Measurements from ENCODE around the gene CFAP126. TPM values are rescaled to one million over a fixed set of nuclear protein-coding genes. Genes with fewer than 3 reads are reported as not detected.
"Not testable (repeated sequence)": the region's sequence is repeated elsewhere in the genome, so short reads cannot be mapped to it uniquely, and the experiment has no call there.

CFAP126 gene
- total RNA-seq, 4 donors from 2014 or later = not detected

GRCh38 chr1:161404051-161404597 lies 36.4 kb upstream of the CFAP126 start:
- Histone ChIP-seq H3K27ac (no peak overlapping the region), H3K27me3 (no peaks in the 10 kb centered on the region), H3K4me1 (peaks cover 0 to 16% (median 4%) of the 10 kb centered on the region in 3 donors), H3K36me3 (no peaks in the 10 kb centered on the region), H3K4me3 (no peak overlapping the region), H3K9me3 (no peaks in the 10 kb centered on the region)
- ATAC-seq = no peak
- TF ChIP-seq, protein P1, sequence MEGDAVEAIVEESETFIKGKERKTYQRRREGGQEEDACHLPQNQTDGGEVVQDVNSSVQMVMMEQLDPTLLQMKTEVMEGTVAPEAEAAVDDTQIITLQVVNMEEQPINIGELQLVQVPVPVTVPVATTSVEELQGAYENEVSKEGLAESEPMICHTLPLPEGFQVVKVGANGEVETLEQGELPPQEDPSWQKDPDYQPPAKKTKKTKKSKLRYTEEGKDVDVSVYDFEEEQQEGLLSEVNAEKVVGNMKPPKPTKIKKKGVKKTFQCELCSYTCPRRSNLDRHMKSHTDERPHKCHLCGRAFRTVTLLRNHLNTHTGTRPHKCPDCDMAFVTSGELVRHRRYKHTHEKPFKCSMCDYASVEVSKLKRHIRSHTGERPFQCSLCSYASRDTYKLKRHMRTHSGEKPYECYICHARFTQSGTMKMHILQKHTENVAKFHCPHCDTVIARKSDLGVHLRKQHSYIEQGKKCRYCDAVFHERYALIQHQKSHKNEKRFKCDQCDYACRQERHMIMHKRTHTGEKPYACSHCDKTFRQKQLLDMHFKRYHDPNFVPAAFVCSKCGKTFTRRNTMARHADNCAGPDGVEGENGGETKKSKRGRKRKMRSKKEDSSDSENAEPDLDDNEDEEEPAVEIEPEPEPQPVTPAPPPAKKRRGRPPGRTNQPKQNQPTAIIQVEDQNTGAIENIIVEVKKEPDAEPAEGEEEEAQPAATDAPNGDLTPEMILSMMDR (IDR thresholded peaks at IDR 0.05) = no peak
- TF ChIP-seq EP300 (IDR thresholded peaks at IDR 0.05) = no peak
- WGBS, 2 donors (ENCODE audit: low coverage in 1 of 2) = 72 to 75% methylated on average over 4 to 11 of the region's 11 CpGs

- Histone ChIP-seq H3K27ac (no peak overlapping the region), H3K4me3 (no peak overlapping the region), H3K36me3 (no peaks in the 10 kb centered on the region), H3K27me3 (no peaks in the 10 kb centered on the region), H3K9me3 (no peaks in the 10 kb centered on the region), H3K4me1 (peaks cover 0 to 21% (median 9%) of the 10 kb centered on the region in 3 donors)
- 100% methylated on average over 2 of the region's 3 CpGs; no CpG with 5 or more reads in 1 of the 2 donors for WGBS, 2 donors (ENCODE audit: low coverage in 1 of 2)
- TF ChIP-seq POLR2A (IDR thresholded peaks at IDR 0.05) = no peak
- TF ChIP-seq POLR2AphosphoS5 (IDR thresholded peaks at IDR 0.05) = no peak
- no peak for TF ChIP-seq EP300 (IDR thresholded peaks at IDR 0.05)
- TF ChIP-seq, protein P1 (IDR thresholded peaks at IDR 0.05) = no peak
- no peak for ATAC-seq
Measured at GRCh38 chr1:161402446-161402845, 34.8 kb upstream of the CFAP126 start.

GRCh38 chr1:161399257-161399998 lies 31.8 kb upstream of the CFAP126 start:
- Histone ChIP-seq H3K9me3 (no peaks in the 10 kb centered on the region), H3K4me3 (peak overlapping the region; percentile 78 to 90), H3K4me1 (peaks cover 0 to 21% (median 9%) of the 10 kb centered on the region in 3 donors), H3K36me3 (no peaks in the 10 kb centered on the region), H3K27me3 (no peaks in the 10 kb centered on the region), H3K27ac (peak overlapping the region; percentile 99)
- WGBS, 2 donors (ENCODE audit: low coverage in 1 of 2) = 0% methylated on average over 12 of the region's 53 CpGs; no CpG with 5 or more reads in 1 of the 2 donors
- peak; percentile 92 for ATAC-seq
- no peak for TF ChIP-seq EP300 (IDR thresholded peaks at IDR 0.05)
- TF ChIP-seq, protein P1 (IDR thresholded peaks at IDR 0.05) = peak in 3 of 4 experiments; percentile 32 to 54 (median 47)
- TF ChIP-seq POLR2A (IDR thresholded peaks at IDR 0.05) = peak; percentile 52 to 58
- TF ChIP-seq POLR2AphosphoS5 (IDR thresholded peaks at IDR 0.05) = peak; percentile 35

DNA sequence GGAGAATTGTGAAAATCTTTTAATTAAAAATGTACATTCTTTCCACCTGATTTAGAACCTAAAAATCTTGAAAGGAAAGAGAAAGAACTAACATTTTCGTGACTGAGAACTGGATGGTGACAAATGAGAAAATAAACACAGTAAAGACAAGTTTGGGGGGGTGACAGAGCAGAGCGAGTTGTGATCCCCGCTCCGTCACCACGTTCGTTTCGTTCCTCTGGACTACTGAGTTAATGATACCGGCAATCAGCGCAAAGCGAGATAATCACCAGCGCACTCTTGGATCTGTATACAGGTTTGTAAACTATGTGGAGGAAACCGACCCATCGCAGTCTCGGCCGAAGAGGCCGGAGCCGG lies 31.2 kb upstream of the CFAP126 start:
- Histone ChIP-seq H3K4me1 (peaks cover 0 to 21% (median 9%) of the 10 kb centered on the region in 3 donors), H3K27me3 (no peaks in the 10 kb centered on the region), H3K9me3 (no peaks in the 10 kb centered on the region), H3K27ac (peak overlapping the region; percentile 99), H3K36me3 (no peaks in the 10 kb centered on the region), H3K4me3 (peak overlapping the region; percentile 78 to 90)
- ATAC-seq = peak; percentile 30
- TF ChIP-seq, protein P1 (IDR thresholded peaks at IDR 0.05) = no peak
- TF ChIP-seq EP300 (IDR thresholded peaks at IDR 0.05) = no peak
- TF ChIP-seq POLR2A (IDR thresholded peaks at IDR 0.05) = no peak
- no peak for TF ChIP-seq POLR2AphosphoS5 (IDR thresholded peaks at IDR 0.05)
- 0 to 3% methylated on average over 16 to 17 of the region's 17 CpGs for WGBS, 2 donors (ENCODE audit: low coverage in 1 of 2)

GRCh38 chr1:161397038-161397437 lies 29.4 kb upstream of the CFAP126 start:
- H3K27me3 ChIP-seq, ATAC-seq, H3K27ac ChIP-seq, H3K9me3 ChIP-seq, H3K4me3 ChIP-seq, H3K36me3 ChIP-seq: not testable (repeated sequence)
- peaks cover 0 to 21% (median 9%) of the 10 kb centered on the region in 3 donors for H3K4me1 ChIP-seq
- 96 to 98% methylated on average over 6 to 8 of the region's 8 CpGs for WGBS, 2 donors (ENCODE audit: low coverage in 1 of 2)
